ENCODE data around the gene MPV17. TPM values are rescaled to one million over a fixed set of nuclear protein-coding genes. Genes with fewer than 3 reads are reported as not detected.

MPV17 gene
- total and polyA plus RNA-seq, 9 of the 15 experiments (the other 6 are each of a cell fraction or from before 2014, with no cell fraction given) = 54.7 to 140 (median 70.2) TPM

GRCh38 chr2:27303093-27304025, 19.5 kb downstream of the MPV17 start (continued):
- TF ChIP-seq JUND (IDR thresholded peaks at IDR 0.05; ENCODE audit: borderline replicate concordance, low read depth, low read length) (0 out of 2 replicates have a peak, but pooled peaks have one; percentile 33), JUND (tag; IDR thresholded peaks at IDR 0.05; ENCODE audit: borderline replicate concordance, low read depth, low read length) (0 out of 3 replicates have a peak, but pooled peaks have one; percentile 7), KAT8 (IDR thresholded peaks at IDR 0.05; ENCODE audit: low read depth) (no peak), THRB (CRISPR knock-in tag; conservative IDR thresholded peaks at IDR 0.05) (no peak), BHLHE40 (IDR thresholded peaks at IDR 0.05; ENCODE audit: low read length) (no peak), ELF4 (CRISPR knock-in tag; IDR thresholded peaks at IDR 0.05) (no peak), SMARCE1 (IDR thresholded peaks at IDR 0.05) (peak; percentile 52; the same call in 1 of the 2 replicates), STAT5B (CRISPR knock-in tag; IDR thresholded peaks at IDR 0.05) (no peak), ATF6 (CRISPR knock-in tag; IDR thresholded peaks at IDR 0.05) (no peak), CREB1 (IDR thresholded peaks at IDR 0.05) (no peak), CREB1 (CRISPR knock-in tag; IDR thresholded peaks at IDR 0.05) (no peak), ESRRA (IDR thresholded peaks at IDR 0.05; ENCODE audit: borderline replicate concordance, low read depth) (0 out of 2 replicates have a peak, but pooled peaks have one; percentile 14), ZBTB40 (IDR thresholded peaks at IDR 0.05) (peak; percentile 58), ZBTB40 (CRISPR knock-in tag; IDR thresholded peaks at IDR 0.05) (no peak), NFE2 (IDR thresholded peaks at IDR 0.05; ENCODE audit: low read depth) (no peak)

Measured in K562 (cell line).